MCF 10A (cell line): ENCODE measurements around the gene TAS1R1. TPM values are rescaled to one million over a fixed set of nuclear protein-coding genes. Genes with fewer than 3 reads are reported as not detected.

ENCODE experiments used
- BruUV-seq: library from RNA; stranded (reverse); fragments of 400-500 nt; replicated peaks from 2 replicates; lab custom pipeline; 2021; lab: Mats Ljungman, UMichigan
- CTCF ChIA-PET: fragments of 300-600 bp; sonication (Branson Sonifier 250); formaldehyde crosslinking; extraction: SDS; loops from one replicate; lab custom pipeline; 2021; ENCODE audit warnings: antibody characterized with exemption, inconsistent platforms; lab: Yijun Ruan, JAX
- POLR2A ChIA-PET: fragments of 300-600, 350-650 bp; sonication (Branson Sonifier 250); formaldehyde crosslinking; extraction: SDS; loops from one replicate; lab custom pipeline; 2020; ENCODE audit warnings: antibody characterized with exemption, inconsistent platforms; lab: Yijun Ruan, JAX
- DNase-seq: peaks from one replicate; pipeline ENCODE4 v3.0.0-alpha.2; 2018; ENCODE audit not compliant: unreplicated experiment
- H3K27ac Mint-ChIP-seq: one replicate; pipeline ENCODE4 v1.8.0; 2022; ENCODE audit warnings: mild to moderate bottlenecking, low read depth, mixed read lengths; ENCODE audit not compliant: unreplicated experiment
- H3K27me3 Mint-ChIP-seq: one replicate; pipeline ENCODE4 v1.8.0; 2022; ENCODE audit warnings: mixed read lengths; ENCODE audit not compliant: insufficient read depth, unreplicated experiment
- H3K36me3 Mint-ChIP-seq: one replicate; pipeline ENCODE4 v1.8.0; 2022; ENCODE audit warnings: mild to moderate bottlenecking, moderate library complexity, mixed read lengths; ENCODE audit not compliant: insufficient read depth, unreplicated experiment
- H3K4me1 Mint-ChIP-seq: one replicate; pipeline ENCODE4 v1.8.0; 2022; ENCODE audit warnings: mixed read lengths; ENCODE audit not compliant: insufficient read depth, unreplicated experiment
- H3K4me3 Mint-ChIP-seq: one replicate; pipeline ENCODE4 v1.8.0; 2022; ENCODE audit warnings: mild to moderate bottlenecking, moderate library complexity, mixed read lengths; ENCODE audit not compliant: unreplicated experiment
- H3K9me3 Mint-ChIP-seq: one replicate; pipeline ENCODE4 v1.8.0; 2022; ENCODE audit warnings: mixed read lengths; ENCODE audit not compliant: unreplicated experiment
- CTCF ChIP-seq: fragments of 200-600 bp; IDR thresholded peaks from one replicate; pipeline ENCODE4 v1.8.0; 2022; ENCODE audit warnings: antibody characterized with exemption, mild to moderate bottlenecking; ENCODE audit not compliant: unreplicated experiment
- intact Hi-C: fragments of 100-400 bp; cut with micrococcal nuclease; formaldehyde crosslinking; loops from 2 replicates; pipeline ENCODE4 v1.14.1; 2022
- total RNA-seq: library from RNA; stranded (reverse); gene quantifications from 2 replicates; pipeline ENCODE4 v1.2.3, GENCODE V29; 2022

TAS1R1 gene
- total RNA-seq, 1 experiment from 2014 or later, result not detected

GRCh38 chr1:6509220-6509918 is 45.7 kb upstream of the TAS1R1 start:
- no peaks in the 10 kb centered on the region for H3K4me1 Mint-ChIP-seq
- no peak overlapping the region for H3K4me3 Mint-ChIP-seq
- TF ChIP-seq CTCF, result no peak
- CTCF ChIA-PET, result interaction anchor here (0.6 kb wide), 2 partner anchors 12 to 108 kb away, joined by 3 read pairs; no protein-coding TSS in a partner anchor
- no TSS peak for BruUV-seq
- no peaks in the 10 kb centered on the region for H3K9me3 Mint-ChIP-seq
- no peak for DNase-seq
- H3K36me3 Mint-ChIP-seq, result no peaks in the 10 kb centered on the region
- POLR2A ChIA-PET, result no interaction called here
- no peak overlapping the region for H3K27ac Mint-ChIP-seq
- no peaks in the 10 kb centered on the region for H3K27me3 Mint-ChIP-seq
- intact Hi-C loops, result no loop called here

GRCh38 chr1:6509919-6510291 is 45.2 kb upstream of the TAS1R1 start:
- DNase-seq, result no peak
- Mint-ChIP-seq H3K4me1 (no peaks in the 10 kb centered on the region), H3K4me3 (no peak overlapping the region), H3K27ac (no peak overlapping the region), H3K9me3 (no peaks in the 10 kb centered on the region), H3K27me3 (no peaks in the 10 kb centered on the region), H3K36me3 (no peaks in the 10 kb centered on the region)
- TF ChIP-seq CTCF, result no peak
- CTCF ChIA-PET, result interaction anchor here (0.6 kb wide), 2 partner anchors 12 to 13 kb away, joined by 3 read pairs; no protein-coding TSS in a partner anchor
- no TSS peak for BruUV-seq
- POLR2A ChIA-PET, result interaction anchor here (0.9 kb wide), 1 partner anchor 11 kb away, joined by 3 read pairs; no protein-coding TSS in a partner anchor
- intact Hi-C loops, result no loop called here

- no peak overlapping the region for H3K27ac Mint-ChIP-seq
- BruUV-seq, result no TSS peak
Measured at GRCh38 chr1:6510493-6510892, 44.6 kb upstream of the TAS1R1 start.

More at GRCh38 chr1:6510493-6510892, 44.6 kb upstream of the TAS1R1 start:
- CTCF ChIA-PET, result interaction anchor here (0.6 kb wide), 1 partner anchor 12 kb away, joined by 3 read pairs; no protein-coding TSS in a partner anchor
- no peak for DNase-seq
- no peaks in the 10 kb centered on the region for H3K9me3 Mint-ChIP-seq
- no peaks in the 10 kb centered on the region for H3K36me3 Mint-ChIP-seq
- no peak for TF ChIP-seq CTCF
- H3K27me3 Mint-ChIP-seq, result no peaks in the 10 kb centered on the region
- no peaks in the 10 kb centered on the region for H3K4me1 Mint-ChIP-seq
- intact Hi-C loops, result no loop called here
- POLR2A ChIA-PET, result interaction anchor here (0.9 kb wide), 1 partner anchor 11 kb away, joined by 3 read pairs; no protein-coding TSS in a partner anchor
- no peak overlapping the region for H3K4me3 Mint-ChIP-seq
